ENCODE measurements around the gene PLTP.

Gene PLTP

GRCh38 chr20:45909336-45909808, 2.6 kb downstream of the PLTP start:
- Histone ChIP-seq H2AFZ (no peak overlapping the region), H3K36me3 (ENCODE audit: control insufficient read depth, insufficient read depth, low read length) (no peaks in the 10 kb centered on the region), H3K79me2 (no peaks in the 10 kb centered on the region), H3K4me3 (ENCODE audit: low read depth, low read length) (no peak overlapping the region), H3K9me3 (ENCODE audit: control insufficient read depth, low read length) (no peaks in the 10 kb centered on the region), H3K27me3 (ENCODE audit: control insufficient read depth, insufficient read depth, low read length) (no peaks in the 10 kb centered on the region), H3K27ac (no peak overlapping the region), H3K4me1 (peaks cover 8% of the 10 kb centered on the region), H3K4me2 (ENCODE audit: low read length) (no peak overlapping the region), H3K9ac (no peak overlapping the region)
- TF ChIP-seq CTCF (IDR thresholded peaks at IDR 0.05), result no peak

- TF ChIP-seq CTCF (IDR thresholded peaks at IDR 0.05), result no peak
- H3K4me1 ChIP-seq, result peaks cover 8% of the 10 kb centered on the region
- no peak overlapping the region for H3K9ac ChIP-seq
- no peak overlapping the region for H3K27ac ChIP-seq
- H3K36me3 ChIP-seq (ENCODE audit: control insufficient read depth, insufficient read depth, low read length), result no peaks in the 10 kb centered on the region
- H3K27me3 ChIP-seq (ENCODE audit: control insufficient read depth, insufficient read depth, low read length), result no peaks in the 10 kb centered on the region
- no peak overlapping the region for H3K4me3 ChIP-seq (ENCODE audit: low read depth, low read length)
- H2AFZ ChIP-seq, result no peak overlapping the region
- no peak overlapping the region for H3K4me2 ChIP-seq (ENCODE audit: low read length)
- H3K79me2 ChIP-seq, result no peaks in the 10 kb centered on the region
- no peaks in the 10 kb centered on the region for H3K9me3 ChIP-seq (ENCODE audit: control insufficient read depth, low read length)
Measured at GRCh38 chr20:45908084-45908483, 3.9 kb downstream of the PLTP start.

GRCh38 chr20:45907219-45907948, 4.6 kb downstream of the PLTP start:
- H3K9ac ChIP-seq, result no peak overlapping the region
- no peak overlapping the region for H2AFZ ChIP-seq
- no peaks in the 10 kb centered on the region for H3K27me3 ChIP-seq (ENCODE audit: control insufficient read depth, insufficient read depth, low read length)
- no peaks in the 10 kb centered on the region for H3K36me3 ChIP-seq (ENCODE audit: control insufficient read depth, insufficient read depth, low read length)
- H3K27ac ChIP-seq, result no peak overlapping the region
- H3K79me2 ChIP-seq, result no peaks in the 10 kb centered on the region
- no peaks in the 10 kb centered on the region for H3K9me3 ChIP-seq (ENCODE audit: control insufficient read depth, low read length)
- no peak overlapping the region for H3K4me2 ChIP-seq (ENCODE audit: low read length)
- no peak overlapping the region for H3K4me3 ChIP-seq (ENCODE audit: low read depth, low read length)
- no peak for TF ChIP-seq CTCF (IDR thresholded peaks at IDR 0.05)
- peaks cover 8% of the 10 kb centered on the region for H3K4me1 ChIP-seq

- no peak overlapping the region for H3K4me2 ChIP-seq (ENCODE audit: low read length)
- H3K36me3 ChIP-seq (ENCODE audit: control insufficient read depth, insufficient read depth, low read length), result no peaks in the 10 kb centered on the region
- no peak overlapping the region for H3K27ac ChIP-seq
- no peak overlapping the region for H3K9ac ChIP-seq
- no peaks in the 10 kb centered on the region for H3K79me2 ChIP-seq
- no peaks in the 10 kb centered on the region for H3K9me3 ChIP-seq (ENCODE audit: control insufficient read depth, low read length)
- no peaks in the 10 kb centered on the region for H3K27me3 ChIP-seq (ENCODE audit: control insufficient read depth, insufficient read depth, low read length)
- H2AFZ ChIP-seq, result no peak overlapping the region
- H3K4me1 ChIP-seq, result no peaks in the 10 kb centered on the region
- no peak for TF ChIP-seq CTCF (IDR thresholded peaks at IDR 0.05)
- H3K4me3 ChIP-seq (ENCODE audit: low read depth, low read length), result no peak overlapping the region
Measured at GRCh38 chr20:45905505-45906079, 6.4 kb downstream of the PLTP start.
